Gastroesophageal sphincter (tissue), 3 donors: ENCODE results near the gene VPS8.

Experiments used
- CTCF ChIP-seq, 4 experiments: fragments of 200-600 bp in 2 of 4; fragments of 450-650 bp in 2 of 4; sonication (generic) in 1 of 4; IDR thresholded peaks; one replicate each; pipeline ENCODE4 v1.5.1; 2017 to 2019; ENCODE audit warnings: antibody characterized with exemption in 4 of 4, mild to moderate bottlenecking in 2 of 4, moderate library complexity in 2 of 4
- POLR2A ChIP-seq, 2 donors: fragments of 450-650 bp; IDR thresholded peaks; one replicate each; pipeline ENCODE4 v1.6.1; 2017; ENCODE audit warnings: antibody characterized with exemption in 2 of 2, mild to moderate bottlenecking in 2 of 2, moderate library complexity in 1 of 2
- POLR2AphosphoS5 ChIP-seq: sonication (generic); formaldehyde crosslinking; IDR thresholded peaks from one replicate; pipeline ENCODE4 v1.6.1; 2017; ENCODE audit warnings: antibody characterized with exemption

DNA sequence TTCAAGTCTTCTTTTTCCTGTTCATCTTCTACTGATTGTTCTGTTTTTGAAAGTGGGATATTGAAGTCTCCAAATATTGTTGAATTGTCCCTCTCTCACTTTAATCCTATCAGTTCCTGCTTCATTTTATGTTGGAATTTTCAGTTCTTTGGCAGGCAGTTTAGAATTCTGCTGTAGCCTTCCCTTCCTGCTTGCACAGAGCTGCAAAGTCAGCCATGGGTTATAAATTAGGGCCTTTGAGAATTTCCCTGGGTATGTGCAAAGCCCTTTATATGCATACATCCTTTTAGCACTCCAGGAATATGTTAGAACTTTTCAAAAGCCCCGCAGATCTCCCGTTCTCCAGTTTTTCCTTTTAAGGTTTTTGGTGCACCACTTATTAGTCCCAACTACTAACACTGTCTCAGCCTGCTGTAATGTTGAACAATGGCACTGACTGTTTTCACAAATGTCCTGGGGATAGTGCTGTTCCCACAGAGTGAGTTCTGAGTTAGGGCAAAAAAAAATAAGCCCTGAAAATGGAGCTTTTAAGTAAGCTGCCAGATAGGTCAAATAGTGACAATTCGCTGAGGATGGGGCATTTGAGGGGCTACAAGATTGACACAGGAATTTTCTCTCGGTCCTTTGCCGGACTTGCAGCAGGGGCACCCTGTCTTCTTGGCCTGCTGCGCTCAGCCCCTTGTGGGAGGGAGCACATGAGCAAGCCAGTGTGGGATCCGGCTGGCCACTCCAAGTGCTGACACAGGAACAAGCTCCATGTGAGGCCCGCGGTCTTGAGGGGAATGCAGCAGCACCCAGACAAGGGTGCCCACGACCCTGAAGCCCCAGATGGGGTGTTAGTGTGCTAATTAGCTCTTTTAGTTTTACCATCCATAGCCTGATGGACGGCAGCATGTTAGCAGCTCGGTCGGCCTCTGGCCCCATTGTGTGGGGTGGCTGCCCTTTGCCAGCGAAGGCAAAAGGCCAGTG lies 96.0 kb downstream of the VPS8 start:
- TF ChIP-seq CTCF (IDR thresholded peaks at IDR 0.05) (no peak), POLR2A (IDR thresholded peaks at IDR 0.05) (no peak), POLR2AphosphoS5 (no peak)
